ENCODE results near the gene SHD.

GRCh38 chr19:4279267-4279529 lies 132 bp downstream of the SHD start:
- TF ChIP-seq, protein P1, sequence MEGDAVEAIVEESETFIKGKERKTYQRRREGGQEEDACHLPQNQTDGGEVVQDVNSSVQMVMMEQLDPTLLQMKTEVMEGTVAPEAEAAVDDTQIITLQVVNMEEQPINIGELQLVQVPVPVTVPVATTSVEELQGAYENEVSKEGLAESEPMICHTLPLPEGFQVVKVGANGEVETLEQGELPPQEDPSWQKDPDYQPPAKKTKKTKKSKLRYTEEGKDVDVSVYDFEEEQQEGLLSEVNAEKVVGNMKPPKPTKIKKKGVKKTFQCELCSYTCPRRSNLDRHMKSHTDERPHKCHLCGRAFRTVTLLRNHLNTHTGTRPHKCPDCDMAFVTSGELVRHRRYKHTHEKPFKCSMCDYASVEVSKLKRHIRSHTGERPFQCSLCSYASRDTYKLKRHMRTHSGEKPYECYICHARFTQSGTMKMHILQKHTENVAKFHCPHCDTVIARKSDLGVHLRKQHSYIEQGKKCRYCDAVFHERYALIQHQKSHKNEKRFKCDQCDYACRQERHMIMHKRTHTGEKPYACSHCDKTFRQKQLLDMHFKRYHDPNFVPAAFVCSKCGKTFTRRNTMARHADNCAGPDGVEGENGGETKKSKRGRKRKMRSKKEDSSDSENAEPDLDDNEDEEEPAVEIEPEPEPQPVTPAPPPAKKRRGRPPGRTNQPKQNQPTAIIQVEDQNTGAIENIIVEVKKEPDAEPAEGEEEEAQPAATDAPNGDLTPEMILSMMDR (IDR thresholded peaks at IDR 0.05): no peak
- TF ChIP-seq REST (IDR thresholded peaks at IDR 0.05; ENCODE audit: insufficient read depth in 1 of 2, low read depth in 2 of 2, low read length in 1 of 2): no peak
- no peak for TF ChIP-seq POLR2AphosphoS5 (IDR thresholded peaks at IDR 0.05; ENCODE audit: low read depth, low read length)
